Neural progenitor cell (in vitro differentiated cells): ENCODE results near the gene BECN2. TPM values are rescaled to one million over a fixed set of nuclear protein-coding genes. Genes with fewer than 3 reads are reported as not detected.

ENCODE experiments used
- DNase-seq: peaks from one replicate; pipeline ENCODE4 v3.0.0-alpha.2; 2016; ENCODE audit warnings: low spot score
- H2AFZ ChIP-seq: fragments of 200-600 bp; sonication (generic); replicated peaks from 2 replicates; pipeline ENCODE4 v1.6.1; 2016; ENCODE audit warnings: antibody characterized with exemption
- H3F3A ChIP-seq: fragments of 200-600 bp; sonication (generic); 2 replicates; pipeline ENCODE4 v1.6.1; 2016; ENCODE audit warnings: antibody characterized with exemption, low read depth
- H3K27ac ChIP-seq: fragments of 200-600 bp; sonication (generic); 2 replicates; pipeline ENCODE4 v1.5.1; 2016; ENCODE audit warnings: mild to moderate bottlenecking
- H3K27me3 ChIP-seq: fragments of 200-600 bp; sonication (generic); 2 replicates; pipeline ENCODE4 v1.6.1; 2016; ENCODE audit warnings: mild to moderate bottlenecking, moderate library complexity
- H3K36me3 ChIP-seq: fragments of 200-600 bp; sonication (generic); 2 replicates; pipeline ENCODE4 v1.5.1; 2016
- H3K4me1 ChIP-seq: fragments of 200-600 bp; sonication (generic); 2 replicates; pipeline ENCODE4 v1.6.1; 2016; ENCODE audit warnings: mixed run types
- H3K4me2 ChIP-seq: fragments of 200-600 bp; sonication (generic); 2 replicates; pipeline ENCODE4 v1.6.1; 2016
- H3K4me3 ChIP-seq: fragments of 200-600 bp; sonication (generic); 2 replicates; pipeline ENCODE4 v1.5.1; 2016
- H3K79me2 ChIP-seq: fragments of 200-600 bp; sonication (generic); 2 replicates; pipeline ENCODE4 v1.6.1; 2016; ENCODE audit warnings: low read depth
- H3K9ac ChIP-seq: fragments of 200-600 bp; sonication (generic); 2 replicates; pipeline ENCODE4 v1.6.1; 2016
- H3K9me3 ChIP-seq: fragments of 200-600 bp; sonication (generic); 2 replicates; pipeline ENCODE4 v1.5.1; 2016; ENCODE audit warnings: low read depth
- H4K20me1 ChIP-seq: fragments of 200-600 bp; sonication (generic); 2 replicates; pipeline ENCODE4 v1.6.1; 2016; ENCODE audit warnings: low read depth
- H3K27ac Mint-ChIP-seq: 3 replicates; pipeline ENCODE4 v1.8.0; 2021; ENCODE audit warnings: mixed read lengths
- H3K27me3 Mint-ChIP-seq: 2 replicates; pipeline ENCODE4 v1.8.0; 2022; ENCODE audit warnings: low read depth, mild to moderate bottlenecking, inconsistent platforms, moderate library complexity, mixed read lengths; ENCODE audit not compliant: insufficient read depth
- H3K36me3 Mint-ChIP-seq: 3 replicates; pipeline ENCODE4 v1.8.0; 2021; ENCODE audit warnings: mixed read lengths
- H3K4me1 Mint-ChIP-seq: 3 replicates; pipeline ENCODE4 v1.8.0; 2021; ENCODE audit warnings: mixed read lengths
- H3K4me3 Mint-ChIP-seq: 3 replicates; pipeline ENCODE4 v1.8.0; 2021; ENCODE audit warnings: mild to moderate bottlenecking, moderate library complexity, mixed read lengths
- H3K9me3 Mint-ChIP-seq: 3 replicates; pipeline ENCODE4 v1.8.0; 2020; ENCODE audit warnings: mixed read lengths
- CTCF ChIP-seq: fragments of 200-600 bp; sonication (generic); IDR thresholded peaks from 2 replicates; pipeline ENCODE4 v1.5.1; 2017; ENCODE audit warnings: antibody characterized with exemption, mild to moderate bottlenecking
- EZH2 ChIP-seq: fragments of 200-600 bp; sonication (generic); IDR thresholded peaks from 2 replicates; pipeline ENCODE4 v1.6.1; 2017; ENCODE audit warnings: antibody characterized with exemption, mild to moderate bottlenecking, moderate library complexity
- EZH2phosphoT487 ChIP-seq: fragments of 200-600 bp; sonication (generic); IDR thresholded peaks from 2 replicates; pipeline ENCODE4 v1.6.1; 2017; ENCODE audit warnings: antibody characterized with exemption
- total RNA-seq: library from RNA; depleted of rRNA; stranded (reverse); fragments of >200 nt; gene quantifications from 2 replicates; pipeline ENCODE4 v1.2.3, GENCODE V29; 2015; ENCODE audit warnings: low replicate concordance

Gene BECN2
- total RNA-seq, 1 donor from 2014 or later = not detected

DNA sequence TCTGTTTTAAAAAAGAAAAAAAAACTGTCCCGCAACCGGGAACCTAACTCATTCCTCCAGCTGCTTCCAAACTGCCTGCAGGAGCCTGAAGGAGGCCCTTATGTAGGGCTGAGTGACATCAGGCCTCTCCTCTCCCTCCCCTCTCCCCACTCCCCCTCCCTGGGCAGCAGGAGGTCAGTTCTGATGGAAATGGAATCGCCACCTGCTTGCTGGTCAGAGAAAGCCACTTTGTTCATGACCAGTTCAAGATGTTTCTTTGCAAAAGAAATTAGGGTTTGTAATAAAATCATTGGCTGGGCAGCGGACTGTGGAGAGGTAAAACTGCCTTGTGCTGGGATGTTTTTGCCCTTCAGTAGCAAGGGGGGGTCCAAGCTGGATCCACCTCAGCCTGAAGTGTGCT, 41.5 kb downstream of the BECN2 start, which contains the start of gene MAP1LC3C:
Gene MAP1LC3C (minus strand): TSS at position 73 of the 400 bp plus-strand sequence. CDS start 90 bp downstream, outside the sequence.
- Mint-ChIP-seq H3K27ac (peak within 1 kb of the TSS; percentile 87), H3K4me1 (peaks cover 28% of the 10 kb centered on the region), H3K36me3 (peaks cover 5% of the 10 kb centered on the region), H3K27me3 (peaks cover 2% of the 10 kb centered on the region), H3K4me3 (peak within 1 kb of the TSS; percentile 81), H3K9me3 (no peaks in the 10 kb centered on the region)
- Histone ChIP-seq H3K27me3 (peaks cover 5% of the 10 kb centered on the region), H3K4me3 (peak within 1 kb of the TSS; percentile 35), H2AFZ (peak within 1 kb of the TSS; percentile 50), H4K20me1 (no peaks in the 10 kb centered on the region), H3K36me3 (no peaks in the 10 kb centered on the region), H3K9ac (no peak within 1 kb of the TSS), H3K4me1 (peaks cover 13% of the 10 kb centered on the region), H3K9me3 (no peaks in the 10 kb centered on the region), H3K79me2 (no peaks in the 10 kb centered on the region), H3K27ac (no peak within 1 kb of the TSS), H3K4me2 (peak within 1 kb of the TSS; percentile 68), H3F3A (peaks cover 7% of the 10 kb centered on the region)
- TF ChIP-seq EZH2phosphoT487 = no peak
- no peak for TF ChIP-seq EZH2
- peak; percentile 53 for DNase-seq

DNA sequence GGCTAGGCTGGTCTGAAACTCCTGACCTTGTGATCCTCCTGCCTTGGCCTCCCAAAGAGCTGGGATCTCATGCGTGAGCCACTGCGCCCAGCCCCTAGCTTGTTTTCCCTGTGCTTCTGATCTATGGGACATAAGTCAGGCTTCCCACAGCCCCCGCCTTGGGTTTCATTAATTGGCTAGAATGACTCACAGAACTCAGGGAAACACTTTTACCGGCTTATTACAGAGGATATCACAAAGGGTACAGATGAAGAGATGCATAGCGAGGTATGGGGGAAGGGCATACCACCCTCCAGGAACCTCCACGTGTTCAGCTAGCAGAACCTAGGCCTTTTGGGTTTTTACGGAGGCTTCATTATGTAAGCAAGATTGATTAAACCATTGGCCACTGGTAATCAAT, 42.9 kb downstream of the BECN2 start:
- peaks cover 5% of the 10 kb centered on the region for H3K27me3 ChIP-seq
- no peak overlapping the region for H2AFZ ChIP-seq
- no peak overlapping the region for H3K4me2 ChIP-seq
- H3K27ac ChIP-seq = no peak overlapping the region
- peaks cover 7% of the 10 kb centered on the region for H3F3A ChIP-seq
- peaks cover 13% of the 10 kb centered on the region for H3K4me1 ChIP-seq
- no peaks in the 10 kb centered on the region for H3K9me3 ChIP-seq
- no peaks in the 10 kb centered on the region for H3K79me2 ChIP-seq
- TF ChIP-seq EZH2phosphoT487 (no peak), CTCF (no peak), EZH2 (no peak)
- Mint-ChIP-seq H3K27me3 (peaks cover 8% of the 10 kb centered on the region), H3K27ac (peak overlapping the region; percentile 10), H3K4me1 (peaks cover 30% of the 10 kb centered on the region), H3K9me3 (no peaks in the 10 kb centered on the region), H3K4me3 (no peak overlapping the region), H3K36me3 (peaks cover 2% of the 10 kb centered on the region)
- no peak overlapping the region for H3K4me3 ChIP-seq
- H4K20me1 ChIP-seq = no peaks in the 10 kb centered on the region
- H3K36me3 ChIP-seq = no peaks in the 10 kb centered on the region
- no peak overlapping the region for H3K9ac ChIP-seq
- DNase-seq = no peak

DNA sequence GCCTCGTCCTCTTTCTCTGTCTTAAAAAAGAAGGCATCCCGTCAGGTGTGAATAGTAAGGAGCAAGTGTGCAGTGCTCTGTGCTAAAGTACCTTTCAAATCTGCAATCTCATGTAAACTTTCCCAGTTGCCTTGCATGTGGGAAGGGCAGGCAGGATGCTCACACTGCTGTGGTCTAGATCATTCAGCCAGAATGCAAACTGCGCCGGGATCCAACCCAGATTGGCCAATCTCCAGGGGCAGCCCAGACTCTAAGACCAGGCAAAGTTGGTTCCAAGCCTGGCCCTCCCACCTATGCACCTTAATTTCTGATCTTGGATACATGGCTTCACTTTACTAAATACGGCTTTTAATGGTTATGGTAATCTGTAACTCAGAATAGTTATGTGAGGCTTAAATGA, 44.5 kb downstream of the BECN2 start:
- Mint-ChIP-seq H3K27ac (peak overlapping the region; percentile 35), H3K36me3 (peaks cover 2% of the 10 kb centered on the region), H3K4me1 (peaks cover 32% of the 10 kb centered on the region), H3K9me3 (no peaks in the 10 kb centered on the region), H3K27me3 (peaks cover 11% of the 10 kb centered on the region), H3K4me3 (no peak overlapping the region)
- no peak overlapping the region for H2AFZ ChIP-seq
- no peaks in the 10 kb centered on the region for H3K79me2 ChIP-seq
- no peaks in the 10 kb centered on the region for H3K36me3 ChIP-seq
- H3K4me2 ChIP-seq = no peak overlapping the region
- peaks cover 7% of the 10 kb centered on the region for H3F3A ChIP-seq
- no peaks in the 10 kb centered on the region for H4K20me1 ChIP-seq
- H3K4me1 ChIP-seq = peaks cover 13% of the 10 kb centered on the region
- TF ChIP-seq EZH2phosphoT487 = no peak
- no peak for TF ChIP-seq CTCF
- TF ChIP-seq EZH2 = no peak
- no peak overlapping the region for H3K4me3 ChIP-seq
- peaks cover 5% of the 10 kb centered on the region for H3K27me3 ChIP-seq
- no peak for DNase-seq
- H3K9me3 ChIP-seq = no peaks in the 10 kb centered on the region
- no peak overlapping the region for H3K9ac ChIP-seq
- no peak overlapping the region for H3K27ac ChIP-seq

- Histone ChIP-seq H3K79me2 (no peaks in the 10 kb centered on the region), H4K20me1 (no peaks in the 10 kb centered on the region), H3F3A (peaks cover 7% of the 10 kb centered on the region), H3K4me2 (no peak overlapping the region), H3K27me3 (peaks cover 3% of the 10 kb centered on the region), H3K4me3 (no peak overlapping the region), H3K9me3 (no peaks in the 10 kb centered on the region), H3K27ac (no peak overlapping the region), H2AFZ (no peak overlapping the region), H3K4me1 (peaks cover 13% of the 10 kb centered on the region), H3K36me3 (no peaks in the 10 kb centered on the region), H3K9ac (no peak overlapping the region)
- no peak overlapping the region for H3K27ac Mint-ChIP-seq
- peaks cover 11% of the 10 kb centered on the region for H3K27me3 Mint-ChIP-seq
- no peak overlapping the region for H3K4me3 Mint-ChIP-seq
- no peak for TF ChIP-seq EZH2phosphoT487
- no peak for TF ChIP-seq CTCF
- TF ChIP-seq EZH2 = no peak
- H3K36me3 Mint-ChIP-seq = peaks cover 2% of the 10 kb centered on the region
- DNase-seq = no peak
- no peaks in the 10 kb centered on the region for H3K9me3 Mint-ChIP-seq
- peaks cover 32% of the 10 kb centered on the region for H3K4me1 Mint-ChIP-seq
Observed at GRCh38 chr1:242002510-242002909, 44.9 kb downstream of the BECN2 start.
